ENCODE data around the gene CDK9.

Gene CDK9

GRCh38 chr9:127788337-127789011, 2.6 kb downstream of the CDK9 start:
- no peak overlapping the region for H3K4me2 ChIP-seq (ENCODE audit: insufficient read depth, low read length, poor library complexity, severe bottlenecking)
- H3K4me1 ChIP-seq (ENCODE audit: control insufficient read depth in 2 of 2, insufficient read depth in 1 of 2, low read depth in 1 of 2, low read length in 2 of 2), result peaks cover 3 to 4% of the 10 kb centered on the region in 2 donors
- no peak overlapping the region for H3K14ac ChIP-seq (ENCODE audit: low read length)
- peaks cover 41 to 66% of the 10 kb centered on the region in 2 donors for H3K36me3 ChIP-seq (replicated peaks in 1 of 2; ENCODE audit: control insufficient read depth in 2 of 2, insufficient read depth in 2 of 2, low read length in 2 of 2)
- no peak overlapping the region for H3K9ac ChIP-seq (ENCODE audit: low read depth, low read length, poor library complexity)
- H3K9me3 ChIP-seq (replicated peaks in 1 of 2; ENCODE audit: control insufficient read depth in 2 of 2, insufficient read depth in 1 of 2, low read depth in 1 of 2, low read length in 2 of 2), result no peaks in the 10 kb centered on the region
- H2AK5ac ChIP-seq (ENCODE audit: low read depth, low read length), result no peak overlapping the region
- no peak overlapping the region for H2BK5ac ChIP-seq (ENCODE audit: low read length)
- WGBS, 2 donors (ENCODE audit: extremely low coverage in 2 of 2, insufficient read length in 2 of 2, insufficient replicate concordance in 1 of 2), result no CpG with 5 or more reads among the region's 26 CpGs
- no peak overlapping the region for H3K27ac ChIP-seq (replicated peaks; ENCODE audit: low read length)
- no peak overlapping the region for H4K8ac ChIP-seq (ENCODE audit: low read depth, low read length)
- H3K4ac ChIP-seq (ENCODE audit: low read length), result no peak overlapping the region
- H2BK120ac ChIP-seq (ENCODE audit: low read depth, low read length), result no peak overlapping the region
- H2BK12ac ChIP-seq (ENCODE audit: low read length), result no peak overlapping the region
- H2AFZ ChIP-seq (ENCODE audit: low read length), result no peak overlapping the region
- no peak overlapping the region for H2BK15ac ChIP-seq (ENCODE audit: low read length)
- no peak overlapping the region for H3K23ac ChIP-seq (ENCODE audit: low read depth, low read length, poor library complexity)
- H3K4me3 ChIP-seq (ENCODE audit: low read length in 2 of 2), result no peak overlapping the region
- DNase-seq (ENCODE audit: low spot score), result no peak
- no peak overlapping the region for H4K91ac ChIP-seq (ENCODE audit: low read depth, low read length, poor library complexity)
- no peak overlapping the region for H3K18ac ChIP-seq (ENCODE audit: low read length)
- peaks cover 10% of the 10 kb centered on the region for H3K79me1 ChIP-seq (ENCODE audit: low read depth, low read length)
- H3K27me3 ChIP-seq (ENCODE audit: control insufficient read depth in 3 of 3, insufficient read depth in 3 of 3, low read depth in 1 of 3, low read length in 3 of 3), result no peaks in the 10 kb centered on the region

GRCh38 chr9:127789179-127789578, 3.3 kb downstream of the CDK9 start:
- no peak overlapping the region for H3K4ac ChIP-seq (ENCODE audit: low read length)
- H3K36me3 ChIP-seq (replicated peaks in 1 of 2; ENCODE audit: control insufficient read depth in 2 of 2, insufficient read depth in 2 of 2, low read length in 2 of 2), result peaks cover 41 to 70% of the 10 kb centered on the region in 2 donors
- H3K23ac ChIP-seq (ENCODE audit: low read depth, low read length, poor library complexity), result peak overlapping the region; percentile 8
- no peak for DNase-seq (ENCODE audit: low spot score)
- peaks cover 10% of the 10 kb centered on the region for H3K79me1 ChIP-seq (ENCODE audit: low read depth, low read length)
- H3K27me3 ChIP-seq (ENCODE audit: control insufficient read depth in 3 of 3, insufficient read depth in 3 of 3, low read depth in 1 of 3, low read length in 3 of 3), result no peaks in the 10 kb centered on the region
- H3K9me3 ChIP-seq (replicated peaks in 1 of 2; ENCODE audit: control insufficient read depth in 2 of 2, insufficient read depth in 1 of 2, low read depth in 1 of 2, low read length in 2 of 2), result no peaks in the 10 kb centered on the region
- peak overlapping the region in 1 of 2 donors; percentile 42 for H3K4me3 ChIP-seq (ENCODE audit: low read length in 2 of 2)
- no peak overlapping the region for H2AFZ ChIP-seq (ENCODE audit: low read length)
- H3K18ac ChIP-seq (ENCODE audit: low read length), result no peak overlapping the region
- H2BK15ac ChIP-seq (ENCODE audit: low read length), result no peak overlapping the region
- H3K14ac ChIP-seq (ENCODE audit: low read length), result no peak overlapping the region
- no peak overlapping the region for H4K8ac ChIP-seq (ENCODE audit: low read depth, low read length)
- H3K9ac ChIP-seq (ENCODE audit: low read depth, low read length, poor library complexity), result no peak overlapping the region
- H2BK120ac ChIP-seq (ENCODE audit: low read depth, low read length), result no peak overlapping the region
- no peak overlapping the region for H4K91ac ChIP-seq (ENCODE audit: low read depth, low read length, poor library complexity)
- no peak overlapping the region for H2AK5ac ChIP-seq (ENCODE audit: low read depth, low read length)
- H2BK12ac ChIP-seq (ENCODE audit: low read length), result no peak overlapping the region
- peaks cover 2 to 3% of the 10 kb centered on the region in 2 donors for H3K4me1 ChIP-seq (ENCODE audit: control insufficient read depth in 2 of 2, insufficient read depth in 1 of 2, low read depth in 1 of 2, low read length in 2 of 2)
- no peak overlapping the region for H2BK5ac ChIP-seq (ENCODE audit: low read length)
- no peak overlapping the region for H3K27ac ChIP-seq (replicated peaks; ENCODE audit: low read length)
- H3K4me2 ChIP-seq (ENCODE audit: insufficient read depth, low read length, poor library complexity, severe bottlenecking), result no peak overlapping the region
- no CpG with 5 or more reads among the region's 25 CpGs for WGBS, 2 donors (ENCODE audit: extremely low coverage in 2 of 2, insufficient read length in 2 of 2, insufficient replicate concordance in 1 of 2)

GRCh38 chr9:127790094-127790855, 4.4 kb downstream of the CDK9 start:
- H3K27ac ChIP-seq (replicated peaks; ENCODE audit: low read length), result no peak overlapping the region
- H3K4me2 ChIP-seq (ENCODE audit: insufficient read depth, low read length, poor library complexity, severe bottlenecking), result no peak overlapping the region
- H4K8ac ChIP-seq (ENCODE audit: low read depth, low read length), result no peak overlapping the region
- H3K9me3 ChIP-seq (replicated peaks in 1 of 2; ENCODE audit: control insufficient read depth in 2 of 2, insufficient read depth in 1 of 2, low read depth in 1 of 2, low read length in 2 of 2), result no peaks in the 10 kb centered on the region
- H2BK5ac ChIP-seq (ENCODE audit: low read length), result no peak overlapping the region
- no peak for DNase-seq (ENCODE audit: low spot score)
- no peak overlapping the region for H3K9ac ChIP-seq (ENCODE audit: low read depth, low read length, poor library complexity)
- H3K79me1 ChIP-seq (ENCODE audit: low read depth, low read length), result peaks cover 10% of the 10 kb centered on the region
- H3K4ac ChIP-seq (ENCODE audit: low read length), result no peak overlapping the region
- no peak overlapping the region for H2BK12ac ChIP-seq (ENCODE audit: low read length)
- no peak overlapping the region for H3K14ac ChIP-seq (ENCODE audit: low read length)
- H2AK5ac ChIP-seq (ENCODE audit: low read depth, low read length), result no peak overlapping the region
- peaks cover 41 to 70% of the 10 kb centered on the region in 2 donors for H3K36me3 ChIP-seq (replicated peaks in 1 of 2; ENCODE audit: control insufficient read depth in 2 of 2, insufficient read depth in 2 of 2, low read length in 2 of 2)
- peaks cover 0 to 2% of the 10 kb centered on the region in 2 donors for H3K4me1 ChIP-seq (ENCODE audit: control insufficient read depth in 2 of 2, insufficient read depth in 1 of 2, low read depth in 1 of 2, low read length in 2 of 2)
- H3K27me3 ChIP-seq (ENCODE audit: control insufficient read depth in 3 of 3, insufficient read depth in 3 of 3, low read depth in 1 of 3, low read length in 3 of 3), result no peaks in the 10 kb centered on the region
- no peak overlapping the region for H4K91ac ChIP-seq (ENCODE audit: low read depth, low read length, poor library complexity)
- H2BK15ac ChIP-seq (ENCODE audit: low read length), result no peak overlapping the region
- H3K18ac ChIP-seq (ENCODE audit: low read length), result no peak overlapping the region
- H3K23ac ChIP-seq (ENCODE audit: low read depth, low read length, poor library complexity), result no peak overlapping the region
- H2BK120ac ChIP-seq (ENCODE audit: low read depth, low read length), result no peak overlapping the region
- no peak overlapping the region for H2AFZ ChIP-seq (ENCODE audit: low read length)
- no CpG with 5 or more reads among the region's 9 CpGs for WGBS, 2 donors (ENCODE audit: extremely low coverage in 2 of 2, insufficient read length in 2 of 2, insufficient replicate concordance in 1 of 2)
- H3K4me3 ChIP-seq (ENCODE audit: low read length in 2 of 2), result no peak overlapping the region

- H2BK120ac ChIP-seq (ENCODE audit: low read depth, low read length), result no peak overlapping the region
- no peak overlapping the region for H3K4ac ChIP-seq (ENCODE audit: low read length)
- no peak overlapping the region for H3K14ac ChIP-seq (ENCODE audit: low read length)
- H3K4me3 ChIP-seq (ENCODE audit: low read length in 2 of 2), result no peak overlapping the region
- no peak overlapping the region for H2AK5ac ChIP-seq (ENCODE audit: low read depth, low read length)
- H3K36me3 ChIP-seq (replicated peaks in 1 of 2; ENCODE audit: control insufficient read depth in 2 of 2, insufficient read depth in 2 of 2, low read length in 2 of 2), result peaks cover 41 to 70% of the 10 kb centered on the region in 2 donors
- peaks cover 10% of the 10 kb centered on the region for H3K79me1 ChIP-seq (ENCODE audit: low read depth, low read length)
- no peak overlapping the region for H3K27ac ChIP-seq (replicated peaks; ENCODE audit: low read length)
- no peak overlapping the region for H3K23ac ChIP-seq (ENCODE audit: low read depth, low read length, poor library complexity)
- H3K9ac ChIP-seq (ENCODE audit: low read depth, low read length, poor library complexity), result no peak overlapping the region
- no peak overlapping the region for H4K91ac ChIP-seq (ENCODE audit: low read depth, low read length, poor library complexity)
- no peaks in the 10 kb centered on the region for H3K27me3 ChIP-seq (ENCODE audit: control insufficient read depth in 3 of 3, insufficient read depth in 3 of 3, low read depth in 1 of 3, low read length in 3 of 3)
- no peak overlapping the region for H4K8ac ChIP-seq (ENCODE audit: low read depth, low read length)
- H3K4me1 ChIP-seq (ENCODE audit: control insufficient read depth in 2 of 2, insufficient read depth in 1 of 2, low read depth in 1 of 2, low read length in 2 of 2), result peaks cover 0 to 2% of the 10 kb centered on the region in 2 donors
- WGBS, 2 donors (ENCODE audit: extremely low coverage in 2 of 2, insufficient read length in 2 of 2, insufficient replicate concordance in 1 of 2), result no CpG with 5 or more reads among the region's 4 CpGs
- H2BK5ac ChIP-seq (ENCODE audit: low read length), result no peak overlapping the region
- no peak overlapping the region for H3K18ac ChIP-seq (ENCODE audit: low read length)
- DNase-seq (ENCODE audit: low spot score), result no peak
- no peak overlapping the region for H2BK15ac ChIP-seq (ENCODE audit: low read length)
- no peak overlapping the region for H3K4me2 ChIP-seq (ENCODE audit: insufficient read depth, low read length, poor library complexity, severe bottlenecking)
- H3K9me3 ChIP-seq (replicated peaks in 1 of 2; ENCODE audit: control insufficient read depth in 2 of 2, insufficient read depth in 1 of 2, low read depth in 1 of 2, low read length in 2 of 2), result no peaks in the 10 kb centered on the region
- H2BK12ac ChIP-seq (ENCODE audit: low read length), result no peak overlapping the region
- H2AFZ ChIP-seq (ENCODE audit: low read length), result no peak overlapping the region
These were observed 5.3 kb downstream of the CDK9 start for GRCh38 chr9:127791085-127791484.
